Liver (tissue), 9 donors: ENCODE results near the gene PALD1. TPM values are rescaled to one million over a fixed set of nuclear protein-coding genes. Genes with fewer than 3 reads are reported as not detected.
A peak's percentile ranks its signal among the peaks of the same experiment; 100 is the strongest.

Experiments used
- DNase-seq: peaks from one replicate; pipeline ENCODE4 v3.0.0-alpha.2; 2017; ENCODE audit warnings: low spot score
- H3K27ac ChIP-seq, 2 donors: one replicate each; pipeline ENCODE4 v1.7.0; 2013; ENCODE audit warnings: inconsistent platforms in 2 of 2, low read length in 2 of 2, control low read depth in 1 of 2, low read depth in 1 of 2, mild to moderate bottlenecking in 1 of 2
- H3K27me3 ChIP-seq, 4 donors: one replicate each; pipeline versions ENCODE4 v1.6.1 to v1.7.0; 2013; ENCODE audit warnings: low read length in 3 of 4, inconsistent platforms in 1 of 4, mild to moderate bottlenecking in 1 of 4, moderate library complexity in 1 of 4; ENCODE audit not compliant: control insufficient read depth in 4 of 4, insufficient read depth in 4 of 4
- H3K36me3 ChIP-seq, 4 donors: one replicate each; pipeline versions ENCODE4 v1.6.1 to v1.7.0; 2013; ENCODE audit warnings: low read length in 3 of 4, mild to moderate bottlenecking in 3 of 4, low read depth in 1 of 4, moderate library complexity in 1 of 4; ENCODE audit not compliant: control insufficient read depth in 4 of 4, insufficient read depth in 3 of 4
- H3K4me1 ChIP-seq, 4 donors: one replicate each; pipeline versions ENCODE4 v1.6.1 to v1.7.0; 2013; ENCODE audit warnings: low read length in 3 of 4, mild to moderate bottlenecking in 3 of 4, moderate library complexity in 1 of 4; ENCODE audit not compliant: control insufficient read depth in 4 of 4, insufficient read depth in 4 of 4
- H3K4me3 ChIP-seq, 3 donors: one replicate each; pipeline versions ENCODE4 v1.6.1 to v1.7.0; 2013; ENCODE audit warnings: low read length in 3 of 3, control low read depth in 1 of 3, low read depth in 1 of 3, mild to moderate bottlenecking in 1 of 3
- H3K9ac ChIP-seq, 2 donors: one replicate each; pipeline ENCODE4 v1.7.0; 2013; ENCODE audit warnings: low read length in 2 of 2, mild to moderate bottlenecking in 2 of 2, moderate library complexity in 2 of 2, control low read depth in 1 of 2, low read depth in 1 of 2
- H3K9me3 ChIP-seq, 4 donors: one replicate each; pipeline versions ENCODE4 v1.6.1 to v1.7.0; 2013; ENCODE audit warnings: low read length in 3 of 4; ENCODE audit not compliant: control insufficient read depth in 4 of 4
- ATF3 ChIP-seq: IDR thresholded peaks from 2 replicates; pipeline ENCODE4 v1.6.1; 2016; ENCODE audit warnings: antibody characterized with exemption
- CTCF ChIP-seq: fragments of 150-350 bp; IDR thresholded peaks from 2 replicates; pipeline ENCODE4 v1.5.1; 2017; ENCODE audit warnings: improper control_type of control experiment, low read depth, low read length; ENCODE audit not compliant: missing input control
- EGR1 ChIP-seq, 2 donors: IDR thresholded peaks; 2 replicates each; pipeline ENCODE4 v1.6.1; 2016 to 2018; ENCODE audit warnings: antibody characterized with exemption in 2 of 2, low read depth in 2 of 2
- GABPA ChIP-seq, 2 donors: IDR thresholded peaks in 1 of 2; conservative IDR thresholded peaks in 1 of 2; 2 replicates each; pipeline ENCODE4 v1.6.1; 2016; ENCODE audit warnings: antibody characterized with exemption in 2 of 2, mild to moderate bottlenecking in 1 of 2, moderate library complexity in 1 of 2
- HNF4A ChIP-seq, 2 donors: conservative IDR thresholded peaks; 2 replicates each; pipeline ENCODE4 v1.6.1; 2016; ENCODE audit warnings: antibody characterized with exemption in 2 of 2, mild to moderate bottlenecking in 2 of 2
- HNF4G ChIP-seq: IDR thresholded peaks from 2 replicates; pipeline ENCODE4 v1.6.1; 2016; ENCODE audit warnings: antibody characterized with exemption
- NR2F2 ChIP-seq: IDR thresholded peaks from 2 replicates; pipeline ENCODE4 v1.6.1; 2016; ENCODE audit warnings: antibody characterized with exemption
- RAD21 ChIP-seq, 2 donors: IDR thresholded peaks; 2 replicates each; pipeline ENCODE4 v1.6.1; 2016; ENCODE audit warnings: antibody characterized with exemption in 2 of 2, mild to moderate bottlenecking in 2 of 2
- SP1 ChIP-seq: IDR thresholded peaks from 2 replicates; pipeline ENCODE4 v1.6.1; 2018; ENCODE audit warnings: antibody characterized with exemption, mild to moderate bottlenecking
- TAF1 ChIP-seq: conservative IDR thresholded peaks from 2 replicates; pipeline ENCODE4 v1.6.1; 2016; ENCODE audit warnings: antibody characterized with exemption, mild to moderate bottlenecking
- WGBS: extraction: QIAGEN DNeasy Blood & Tissue Kit; methylation state at CpG from one replicate; pipeline ENCODE4 v1.1.7; 2013; 5-methylcytosine and 5-hydroxymethylcytosine counted together
- polyA plus RNA-seq, 2 donors: library from polyadenylated mRNA; stranded (reverse) in 1 of 2; unstranded in 1 of 2; fragments of 200-250 nt in 1 of 2; fragments of >200 nt in 1 of 2; fragmentation: Nextera tagmentation in 1 of 2; extraction: Ambion mirVana in 1 of 2; gene quantifications; one replicate each; pipeline versions ENCODE4 v1.2.1 to v1.2.3, GENCODE V29; 2013 to 2015
- total RNA-seq, 2 donors: library from RNA; depleted of rRNA; stranded (reverse); fragments of >200 nt; gene quantifications; one replicate each; pipeline ENCODE4 v1.2.3, GENCODE V29; 2014
- TF ChIP-seq, protein P1 (sequence below): IDR thresholded peaks from 2 replicates; pipeline ENCODE4 v1.6.1; 2016; ENCODE audit warnings: antibody characterized with exemption
- TF ChIP-seq, protein P2 (sequence below): IDR thresholded peaks from 2 replicates; pipeline ENCODE4 v1.6.1; 2016; ENCODE audit warnings: antibody characterized with exemption
- donor health status: healthy.
- donor health status: healthy.
- donor health status: healthy.
- donor health status: healthy.
- donor health status: healthy.

The PALD1 gene
- total and polyA plus RNA-seq, 4 donors: 0.72 to 4.2 (median 1.4) TPM

DNA sequence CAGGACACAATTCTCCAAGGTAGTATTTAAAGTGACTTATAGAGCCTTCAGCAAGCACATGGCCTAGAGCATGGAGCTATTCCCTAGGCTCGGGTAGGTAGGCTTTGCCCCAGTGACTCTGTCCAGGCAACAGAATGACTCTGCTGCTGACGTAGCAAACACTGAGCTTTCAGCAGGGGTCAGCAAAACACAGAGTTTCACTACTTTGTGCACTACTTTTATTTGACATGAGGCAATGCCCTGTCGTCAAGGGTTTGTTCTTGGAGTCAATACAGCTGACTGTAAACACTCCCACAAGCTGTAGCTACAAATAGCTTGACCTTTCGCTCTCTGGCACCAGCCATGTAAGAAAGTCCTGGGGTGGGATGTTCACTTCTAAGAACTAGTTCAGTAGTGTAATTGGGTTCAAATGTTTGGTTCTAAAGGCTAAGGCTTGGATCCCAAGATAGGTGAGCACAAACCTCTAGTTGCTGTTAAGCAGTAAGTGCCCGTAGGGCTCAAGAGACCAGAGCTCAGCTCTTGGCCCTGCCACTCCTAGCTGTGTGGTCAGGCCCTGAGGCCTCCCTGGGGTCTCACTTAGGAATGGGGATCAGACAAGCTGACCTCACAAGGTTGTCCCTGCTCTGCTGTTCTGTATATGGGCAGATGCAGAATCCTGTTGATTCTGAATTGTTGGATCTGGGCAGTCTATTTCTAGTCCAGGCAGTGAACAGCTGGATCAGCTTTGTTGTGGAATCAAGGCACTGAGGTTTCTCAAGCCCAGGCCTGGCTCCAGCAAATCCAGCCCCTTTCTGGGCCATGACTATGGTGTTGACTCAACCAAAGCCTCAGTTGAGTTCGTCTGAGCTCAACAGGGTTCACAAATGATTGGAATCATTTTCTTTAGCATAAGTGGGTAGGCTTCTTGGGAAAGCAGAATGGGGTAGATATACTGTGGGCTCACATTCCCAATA, 47.8 kb upstream of the PALD1 start (continued):
- TF ChIP-seq, protein P1, sequence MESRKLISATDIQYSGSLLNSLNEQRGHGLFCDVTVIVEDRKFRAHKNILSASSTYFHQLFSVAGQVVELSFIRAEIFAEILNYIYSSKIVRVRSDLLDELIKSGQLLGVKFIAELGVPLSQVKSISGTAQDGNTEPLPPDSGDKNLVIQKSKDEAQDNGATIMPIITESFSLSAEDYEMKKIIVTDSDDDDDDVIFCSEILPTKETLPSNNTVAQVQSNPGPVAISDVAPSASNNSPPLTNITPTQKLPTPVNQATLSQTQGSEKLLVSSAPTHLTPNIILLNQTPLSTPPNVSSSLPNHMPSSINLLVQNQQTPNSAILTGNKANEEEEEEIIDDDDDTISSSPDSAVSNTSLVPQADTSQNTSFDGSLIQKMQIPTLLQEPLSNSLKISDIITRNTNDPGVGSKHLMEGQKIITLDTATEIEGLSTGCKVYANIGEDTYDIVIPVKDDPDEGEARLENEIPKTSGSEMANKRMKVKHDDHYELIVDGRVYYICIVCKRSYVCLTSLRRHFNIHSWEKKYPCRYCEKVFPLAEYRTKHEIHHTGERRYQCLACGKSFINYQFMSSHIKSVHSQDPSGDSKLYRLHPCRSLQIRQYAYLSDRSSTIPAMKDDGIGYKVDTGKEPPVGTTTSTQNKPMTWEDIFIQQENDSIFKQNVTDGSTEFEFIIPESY: peak; percentile 46
- peak; percentile 78 to 84 for TF ChIP-seq HNF4A (conservative IDR thresholded peaks at IDR 0.05)
- peak; percentile 47 for TF ChIP-seq HNF4G
- peak; percentile 85 for TF ChIP-seq SP1
- peak; percentile 99 for TF ChIP-seq NR2F2
- TF ChIP-seq GABPA (IDR thresholded peaks at IDR 0.05 in 1 of 2, conservative IDR thresholded peaks at IDR 0.05 in 1 of 2): peak in 1 of 2 donors; percentile 50
- peak; percentile 73 to 74 for TF ChIP-seq RAD21 (IDR thresholded peaks at IDR 0.05)
- peak; percentile 78 for TF ChIP-seq ATF3
- TF ChIP-seq, protein P2, sequence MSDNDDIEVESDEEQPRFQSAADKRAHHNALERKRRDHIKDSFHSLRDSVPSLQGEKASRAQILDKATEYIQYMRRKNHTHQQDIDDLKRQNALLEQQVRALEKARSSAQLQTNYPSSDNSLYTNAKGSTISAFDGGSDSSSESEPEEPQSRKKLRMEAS: peak; percentile 89

DNA sequence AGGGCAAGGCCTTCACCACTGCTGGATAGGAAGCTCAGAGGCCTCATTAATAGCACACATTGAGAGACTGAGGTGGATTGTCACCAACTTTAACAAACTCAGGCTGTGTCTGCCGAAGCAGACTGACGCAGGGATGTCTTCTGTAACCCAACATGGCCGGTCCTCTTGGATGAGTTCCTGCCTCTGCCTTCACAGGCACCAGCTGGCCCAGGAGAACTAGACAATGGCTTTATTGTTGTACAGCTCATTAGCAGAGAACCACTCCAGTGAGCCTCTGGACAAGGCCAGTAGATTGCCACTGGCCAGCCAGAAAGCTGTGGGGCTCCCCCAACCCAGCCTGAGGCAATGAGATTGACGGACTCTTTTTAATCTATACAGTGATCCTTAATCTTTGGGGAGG, 46.5 kb upstream of the PALD1 start:
- no peak for TF ChIP-seq HNF4A (conservative IDR thresholded peaks at IDR 0.05)
- TF ChIP-seq TAF1: no peak
- TF ChIP-seq ATF3: no peak
- no peak for TF ChIP-seq HNF4G
- DNase-seq: no peak
- H3K27ac ChIP-seq: no peak overlapping the region
- 83% methylated on average over 4 of the region's 4 CpGs for WGBS
- H3K4me3 ChIP-seq: no peak overlapping the region
- H3K36me3 ChIP-seq: peaks cover 0 to 19% (median 8%) of the 10 kb centered on the region in 4 donors
- H3K9me3 ChIP-seq: no peaks in the 10 kb centered on the region
- H3K9ac ChIP-seq: no peak overlapping the region
- peaks cover 2 to 16% (median 9%) of the 10 kb centered on the region in 4 donors for H3K4me1 ChIP-seq
- H3K27me3 ChIP-seq: no peaks in the 10 kb centered on the region

DNA sequence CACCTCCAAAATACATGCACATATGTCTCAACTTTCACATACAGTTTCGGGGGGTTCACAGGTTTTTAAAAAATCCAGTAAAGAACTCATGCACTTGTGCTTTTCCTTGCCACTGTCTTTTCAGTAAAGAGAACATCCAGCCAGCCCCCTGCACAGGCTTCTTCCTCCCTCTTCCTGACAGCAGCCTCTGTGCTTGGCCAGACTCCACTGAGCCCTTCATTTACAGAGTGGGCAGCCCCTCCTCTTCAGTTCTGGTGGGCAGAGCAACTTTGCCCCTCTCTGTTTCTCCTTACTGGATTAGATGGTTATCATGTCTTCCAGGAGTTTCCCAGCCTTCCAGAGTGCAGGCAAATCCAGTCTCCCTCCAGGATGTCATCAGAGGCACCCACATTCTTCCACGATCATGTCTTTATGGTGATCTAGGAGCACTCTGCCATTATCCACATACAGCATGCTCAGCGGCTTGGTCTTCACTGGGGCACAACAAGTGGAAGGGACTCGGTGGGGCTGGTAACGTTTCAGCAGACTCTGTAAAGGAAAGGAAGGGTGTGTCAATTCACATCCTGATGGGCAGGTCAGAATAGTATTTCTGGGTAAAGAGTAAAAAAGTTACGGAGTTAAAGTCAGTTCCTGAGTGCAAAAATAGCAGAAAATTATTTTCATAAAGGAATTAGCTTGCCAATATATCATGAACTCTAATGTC, 45.9 kb upstream of the PALD1 start:
- H3K27me3 ChIP-seq: no peaks in the 10 kb centered on the region
- peaks cover 2 to 16% (median 9%) of the 10 kb centered on the region in 4 donors for H3K4me1 ChIP-seq
- H3K4me3 ChIP-seq: no peak overlapping the region
- no peak overlapping the region for H3K9ac ChIP-seq
- H3K36me3 ChIP-seq: peaks cover 0 to 14% (median 5%) of the 10 kb centered on the region in 4 donors
- WGBS: 78% methylated on average over 6 of the region's 6 CpGs
- H3K27ac ChIP-seq: no peak overlapping the region
- DNase-seq: no peak
- H3K9me3 ChIP-seq: no peaks in the 10 kb centered on the region
- no peak for TF ChIP-seq EGR1 (IDR thresholded peaks at IDR 0.05; ENCODE audit: low read depth in 2 of 2)
- no peak for TF ChIP-seq CTCF
